ENCODE results near the gene URB2.
"Not testable (repeated sequence)": the region's sequence is repeated elsewhere in the genome, so short reads cannot be mapped to it uniquely, and the experiment has no call there.

The URB2 gene

DNA sequence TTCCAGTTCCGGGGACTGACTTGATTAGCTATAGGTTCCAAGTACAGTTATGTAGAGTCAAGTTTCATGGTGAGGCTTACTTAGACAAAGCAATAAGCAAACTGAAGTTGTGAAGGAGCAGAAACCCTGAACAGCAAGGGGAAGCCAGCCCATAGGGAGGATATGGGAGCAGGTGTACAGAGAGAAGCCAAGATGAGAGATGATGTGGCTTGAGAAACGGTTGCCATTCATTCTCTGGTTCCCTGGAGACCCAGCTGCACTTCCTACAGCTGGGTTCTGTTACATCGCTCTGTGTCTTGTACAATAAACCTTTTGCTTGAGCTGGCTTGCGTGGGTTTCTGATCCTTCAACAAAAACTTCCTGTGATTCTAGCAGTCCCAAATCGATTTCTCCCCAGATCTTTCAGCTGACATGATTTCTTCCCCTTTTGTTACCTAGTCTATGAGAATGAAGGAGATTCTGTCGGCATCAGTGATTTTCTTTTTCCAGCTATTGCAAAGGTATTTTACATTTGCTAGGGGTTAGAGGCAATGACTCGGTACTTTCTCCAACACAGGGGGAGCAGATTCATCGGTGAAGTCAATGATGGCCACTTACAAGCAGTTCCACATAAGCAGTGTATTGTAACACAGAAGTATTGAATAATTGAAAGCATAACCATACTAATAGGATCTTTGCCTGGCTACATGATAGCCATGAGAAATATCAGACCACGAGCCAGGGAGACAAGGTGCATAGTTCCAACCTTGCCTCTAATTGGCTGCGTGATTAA lies 67.3 kb downstream of the URB2 start:
- no peak for DNase-seq

- DNase-seq, result no peak
These were observed 68.1 kb downstream of the URB2 start for GRCh38 chr1:229694053-229694693.

GRCh38 chr1:229696385-229696784 lies 70.3 kb downstream of the URB2 start:
- no peak for DNase-seq

- no peak for DNase-seq
These were observed 73.7 kb downstream of the URB2 start for GRCh38 chr1:229699613-229700267.

GRCh38 chr1:229704157-229704556 lies 78.1 kb downstream of the URB2 start:
- DNase-seq, result no peak

- DNase-seq, result not testable (repeated sequence)
These were observed 79.1 kb downstream of the URB2 start for GRCh38 chr1:229705152-229705551.

DNA sequence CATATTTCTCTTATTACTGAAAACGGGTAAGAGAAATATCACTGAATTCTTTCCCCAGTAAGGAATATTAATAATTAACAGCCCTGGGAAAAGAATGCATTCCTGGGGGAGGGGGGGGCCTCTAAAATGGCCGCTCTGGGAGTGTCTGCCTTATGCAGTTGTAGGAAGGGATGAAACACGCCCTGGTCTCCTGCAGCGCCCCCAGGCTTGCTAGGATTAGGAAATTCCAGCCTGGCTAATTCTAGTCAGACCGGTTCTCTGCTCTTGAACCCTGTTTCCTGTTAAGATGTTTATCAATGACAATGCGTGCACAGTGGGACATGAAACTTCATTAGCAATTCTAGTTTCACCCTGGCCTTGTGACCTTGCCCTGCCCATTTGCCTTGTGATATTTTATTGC lies 81.1 kb downstream of the URB2 start:
- DNase-seq, result not testable (repeated sequence)

DNA sequence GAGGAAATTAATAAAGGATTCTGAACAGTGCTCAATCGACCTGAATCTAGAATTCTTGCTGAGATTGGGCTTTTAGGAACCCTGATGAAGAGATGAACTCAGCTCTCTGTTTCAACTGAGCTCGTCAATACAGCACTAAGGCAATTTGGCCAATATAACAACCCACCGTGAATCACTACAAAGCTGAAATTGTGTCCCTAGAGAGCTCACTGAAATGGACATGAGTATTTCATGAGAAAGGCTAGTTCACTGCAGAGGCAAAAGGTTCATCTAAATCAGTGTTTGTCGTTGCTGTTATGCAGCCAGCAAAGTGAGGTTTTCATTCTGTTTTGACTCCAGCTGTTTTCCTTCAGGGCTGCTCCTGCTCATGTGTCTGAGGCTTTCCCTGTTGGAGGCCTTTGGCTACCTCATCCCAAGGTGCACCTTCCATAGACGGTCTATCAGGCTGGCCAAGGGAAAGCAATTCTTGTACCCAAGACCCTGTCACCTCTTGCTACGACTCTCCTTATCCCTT lies 83.5 kb downstream of the URB2 start:
- no peak for DNase-seq

Data from suppressor macrophage (primary cell).